GM23338 (cell line): ENCODE measurements around the gene SRGAP1. TPM values are rescaled to one million over a fixed set of nuclear protein-coding genes. Genes with fewer than 3 reads are reported as not detected.

Experiments
- ATAC-seq: fragments of 200-7000 bp; cut with Tn5 transposase; 3 replicates; pipeline ENCODE4 v1.9.1; 2020
- DNase-seq: peaks from one replicate; pipeline ENCODE4 v3.0.0-alpha.2; 2015; ENCODE audit warnings: low spot score
- H2AFZ ChIP-seq: fragments of 200-600 bp; sonication (generic); 2 replicates; pipeline ENCODE4 v1.8.0; 2016; ENCODE audit warnings: antibody characterized with exemption, mild to moderate bottlenecking, moderate library complexity
- H3F3A ChIP-seq: fragments of 200-600 bp; sonication (generic); replicated peaks from 2 replicates; pipeline ENCODE4 v1.8.0; 2017; ENCODE audit warnings: antibody characterized with exemption, mixed run types, low read depth
- H3K27ac ChIP-seq: fragments of 200-600 bp; sonication (generic); 2 replicates; pipeline ENCODE4 v1.6.1; 2016; ENCODE audit warnings: low read depth
- H3K27me3 ChIP-seq: fragments of 200-600 bp; sonication (generic); 2 replicates; pipeline ENCODE4 v1.8.0; 2016; ENCODE audit warnings: mild to moderate bottlenecking, mixed run types, moderate library complexity; ENCODE audit not compliant: insufficient read depth
- H3K36me3 ChIP-seq: fragments of 200-600 bp; sonication (generic); 2 replicates; pipeline ENCODE4 v1.8.0; 2016; ENCODE audit warnings: mild to moderate bottlenecking; ENCODE audit not compliant: insufficient read depth
- H3K4me1 ChIP-seq: fragments of 200-600 bp; sonication (generic); 2 replicates; pipeline ENCODE4 v1.8.0; 2016; ENCODE audit warnings: mild to moderate bottlenecking, moderate library complexity; ENCODE audit not compliant: insufficient read depth
- H3K4me2 ChIP-seq: fragments of 200-600 bp; sonication (generic); 2 replicates; pipeline ENCODE4 v1.7.1; 2017; ENCODE audit warnings: mixed run types
- H3K4me3 ChIP-seq: fragments of 200-600 bp; sonication (generic); 2 replicates; pipeline ENCODE4 v1.6.1; 2016; ENCODE audit warnings: mixed run types
- H3K79me2 ChIP-seq: fragments of 200-600 bp; sonication (generic); replicated peaks from 2 replicates; pipeline ENCODE4 v1.8.0; 2017; ENCODE audit warnings: mild to moderate bottlenecking; ENCODE audit not compliant: insufficient read depth
- H3K9me2 ChIP-seq: fragments of 200-600 bp; sonication (generic); 2 replicates; pipeline ENCODE4 v1.8.0; 2017; ENCODE audit not compliant: insufficient read depth
- H4K20me1 ChIP-seq: fragments of 200-600 bp; sonication (generic); replicated peaks from 2 replicates; pipeline ENCODE4 v1.8.0; 2017; ENCODE audit warnings: mild to moderate bottlenecking; ENCODE audit not compliant: insufficient read depth
- H3K27ac Mint-ChIP-seq: 2 replicates; pipeline ENCODE4 v1.8.0; 2020; ENCODE audit warnings: inconsistent platforms, mild to moderate bottlenecking, moderate library complexity, mixed read lengths
- H3K27me3 Mint-ChIP-seq: 3 replicates; pipeline ENCODE4 v1.8.0; 2022; ENCODE audit warnings: low read depth, mild to moderate bottlenecking, moderate library complexity, mixed read lengths, inconsistent platforms; ENCODE audit not compliant: insufficient read depth, poor library complexity
- H3K36me3 Mint-ChIP-seq: 3 replicates; pipeline ENCODE4 v1.8.0; 2021; ENCODE audit warnings: low read depth, mild to moderate bottlenecking, inconsistent platforms, moderate library complexity, mixed read lengths
- H3K4me1 Mint-ChIP-seq: 3 replicates; pipeline ENCODE4 v1.8.0; 2020; ENCODE audit warnings: mild to moderate bottlenecking, inconsistent platforms, mixed read lengths
- H3K4me3 Mint-ChIP-seq: 3 replicates; pipeline ENCODE4 v1.8.0; 2021; ENCODE audit warnings: moderate library complexity, mild to moderate bottlenecking, inconsistent platforms, mixed read lengths
- H3K9me3 Mint-ChIP-seq: 3 replicates; pipeline ENCODE4 v1.8.0; 2020; ENCODE audit warnings: moderate library complexity, mild to moderate bottlenecking, inconsistent platforms, mixed read lengths
- CREB1 ChIP-seq: fragments of 250-450 bp; sonication (Bioruptor Pico); IDR thresholded peaks from 2 replicates; pipeline ENCODE4 v1.5.0; 2020; ENCODE audit warnings: low read depth, mild to moderate bottlenecking, moderate library complexity
- ETS1 ChIP-seq: IDR thresholded peaks from 2 replicates; pipeline ENCODE4 v1.6.1; 2016; ENCODE audit warnings: antibody characterized with exemption
- EZH2phosphoT487 ChIP-seq: fragments of 200-600 bp; sonication (generic); IDR thresholded peaks from one replicate; pipeline ENCODE4 v1.8.1; 2018; ENCODE audit warnings: antibody characterized with exemption; ENCODE audit not compliant: unreplicated experiment
- NANOG ChIP-seq: IDR thresholded peaks from 2 replicates; pipeline ENCODE4 v1.6.1; 2016; ENCODE audit warnings: antibody characterized with exemption, borderline replicate concordance
- STAT1 ChIP-seq: IDR thresholded peaks from one replicate; pipeline ENCODE4 v1.6.1; 2016; ENCODE audit warnings: antibody characterized with exemption; ENCODE audit not compliant: unreplicated experiment
- ZNF462 ChIP-seq: fragments of 250-450 bp; sonication (Bioruptor Pico); IDR thresholded peaks from 2 replicates; pipeline ENCODE4 v1.5.0; 2020; ENCODE audit warnings: mild to moderate bottlenecking, moderate library complexity
- polyA plus RNA-seq: library from polyadenylated mRNA; unstranded; fragments of >200 nt; fragmentation: Nextera tagmentation; extraction: Ambion mirVana; gene quantifications from 2 replicates; pipeline ENCODE4 v1.2.1, GENCODE V29; 2016
- total RNA-seq: library from RNA; depleted of rRNA; stranded (reverse); fragments of >200 nt; shearing (Covaris generic); gene quantifications from 2 replicates; pipeline ENCODE4 v1.2.3, GENCODE V29; 2014
- TF ChIP-seq, protein P1 (sequence below): IDR thresholded peaks from one replicate; pipeline ENCODE4 v1.6.1; 2018; ENCODE audit warnings: antibody characterized with exemption; ENCODE audit not compliant: unreplicated experiment
- TF ChIP-seq, protein P2 (sequence below), 2 experiments: fragments of 200-600 bp in 1 of 2; sonication (generic) in 1 of 2; conservative IDR thresholded peaks; 2 replicates each; pipeline versions ENCODE4 v1.5.1 to v1.6.1; 2016 to 2017; ENCODE audit warnings: antibody characterized with exemption in 2 of 2, low read depth in 2 of 2, mild to moderate bottlenecking in 2 of 2, moderate library complexity in 1 of 2

Gene SRGAP1
- total and polyA plus RNA-seq, 2 experiments from 2014 or later: 6.1 to 8.1 TPM

DNA sequence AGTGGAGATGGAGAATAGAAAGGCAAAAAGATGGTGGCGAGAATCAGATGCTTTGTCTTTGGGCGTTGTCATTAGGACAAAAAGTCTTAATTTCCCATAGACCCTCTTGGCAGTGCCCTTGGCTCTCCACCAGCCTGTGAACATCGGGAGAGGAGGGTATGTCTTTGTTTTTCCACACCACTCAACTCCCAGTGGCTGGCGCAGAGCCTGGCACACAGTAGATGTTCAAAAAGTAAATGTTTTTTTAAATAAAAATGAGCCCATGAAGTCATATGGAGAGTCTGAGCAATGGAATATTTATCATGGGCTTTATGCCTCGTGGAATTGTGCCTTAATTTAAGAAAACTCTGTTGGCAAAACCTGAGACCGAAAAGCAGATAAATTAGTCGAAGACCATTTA, 90.4 kb downstream of the SRGAP1 start (continued):
- no peak for TF ChIP-seq ZNF462 (CRISPR knock-in tag)
- TF ChIP-seq EZH2phosphoT487: no peak

- no peaks in the 10 kb centered on the region for H3K9me3 Mint-ChIP-seq
- no peaks in the 10 kb centered on the region for H3F3A ChIP-seq
- H3K9me2 ChIP-seq: 0 out of 2 replicates have a peak, but pooled peaks cover 4% of the 10 kb centered on the region
- H3K27me3 Mint-ChIP-seq: peaks cover 2% of the 10 kb centered on the region
- H3K27ac ChIP-seq: no peak overlapping the region
- H3K36me3 Mint-ChIP-seq: no peaks in the 10 kb centered on the region
- H3K36me3 ChIP-seq: no peaks in the 10 kb centered on the region
- no peak overlapping the region for H2AFZ ChIP-seq
- H3K4me3 ChIP-seq: no peak overlapping the region
- no peaks in the 10 kb centered on the region for H3K27me3 ChIP-seq
- H4K20me1 ChIP-seq: no peaks in the 10 kb centered on the region
- DNase-seq (no peak), ATAC-seq (no peak)
- no peaks in the 10 kb centered on the region for H3K79me2 ChIP-seq
- no peak overlapping the region for H3K4me3 Mint-ChIP-seq
- peaks cover 27% of the 10 kb centered on the region for H3K4me1 Mint-ChIP-seq
- H3K27ac Mint-ChIP-seq: no peak overlapping the region
- H3K4me1 ChIP-seq: peaks cover 26% of the 10 kb centered on the region
- H3K4me2 ChIP-seq: no peak overlapping the region
- no peak for TF ChIP-seq NANOG
- TF ChIP-seq, protein P1, sequence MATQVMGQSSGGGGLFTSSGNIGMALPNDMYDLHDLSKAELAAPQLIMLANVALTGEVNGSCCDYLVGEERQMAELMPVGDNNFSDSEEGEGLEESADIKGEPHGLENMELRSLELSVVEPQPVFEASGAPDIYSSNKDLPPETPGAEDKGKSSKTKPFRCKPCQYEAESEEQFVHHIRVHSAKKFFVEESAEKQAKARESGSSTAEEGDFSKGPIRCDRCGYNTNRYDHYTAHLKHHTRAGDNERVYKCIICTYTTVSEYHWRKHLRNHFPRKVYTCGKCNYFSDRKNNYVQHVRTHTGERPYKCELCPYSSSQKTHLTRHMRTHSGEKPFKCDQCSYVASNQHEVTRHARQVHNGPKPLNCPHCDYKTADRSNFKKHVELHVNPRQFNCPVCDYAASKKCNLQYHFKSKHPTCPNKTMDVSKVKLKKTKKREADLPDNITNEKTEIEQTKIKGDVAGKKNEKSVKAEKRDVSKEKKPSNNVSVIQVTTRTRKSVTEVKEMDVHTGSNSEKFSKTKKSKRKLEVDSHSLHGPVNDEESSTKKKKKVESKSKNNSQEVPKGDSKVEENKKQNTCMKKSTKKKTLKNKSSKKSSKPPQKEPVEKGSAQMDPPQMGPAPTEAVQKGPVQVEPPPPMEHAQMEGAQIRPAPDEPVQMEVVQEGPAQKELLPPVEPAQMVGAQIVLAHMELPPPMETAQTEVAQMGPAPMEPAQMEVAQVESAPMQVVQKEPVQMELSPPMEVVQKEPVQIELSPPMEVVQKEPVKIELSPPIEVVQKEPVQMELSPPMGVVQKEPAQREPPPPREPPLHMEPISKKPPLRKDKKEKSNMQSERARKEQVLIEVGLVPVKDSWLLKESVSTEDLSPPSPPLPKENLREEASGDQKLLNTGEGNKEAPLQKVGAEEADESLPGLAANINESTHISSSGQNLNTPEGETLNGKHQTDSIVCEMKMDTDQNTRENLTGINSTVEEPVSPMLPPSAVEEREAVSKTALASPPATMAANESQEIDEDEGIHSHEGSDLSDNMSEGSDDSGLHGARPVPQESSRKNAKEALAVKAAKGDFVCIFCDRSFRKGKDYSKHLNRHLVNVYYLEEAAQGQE: no peak
- TF ChIP-seq, protein P2, sequence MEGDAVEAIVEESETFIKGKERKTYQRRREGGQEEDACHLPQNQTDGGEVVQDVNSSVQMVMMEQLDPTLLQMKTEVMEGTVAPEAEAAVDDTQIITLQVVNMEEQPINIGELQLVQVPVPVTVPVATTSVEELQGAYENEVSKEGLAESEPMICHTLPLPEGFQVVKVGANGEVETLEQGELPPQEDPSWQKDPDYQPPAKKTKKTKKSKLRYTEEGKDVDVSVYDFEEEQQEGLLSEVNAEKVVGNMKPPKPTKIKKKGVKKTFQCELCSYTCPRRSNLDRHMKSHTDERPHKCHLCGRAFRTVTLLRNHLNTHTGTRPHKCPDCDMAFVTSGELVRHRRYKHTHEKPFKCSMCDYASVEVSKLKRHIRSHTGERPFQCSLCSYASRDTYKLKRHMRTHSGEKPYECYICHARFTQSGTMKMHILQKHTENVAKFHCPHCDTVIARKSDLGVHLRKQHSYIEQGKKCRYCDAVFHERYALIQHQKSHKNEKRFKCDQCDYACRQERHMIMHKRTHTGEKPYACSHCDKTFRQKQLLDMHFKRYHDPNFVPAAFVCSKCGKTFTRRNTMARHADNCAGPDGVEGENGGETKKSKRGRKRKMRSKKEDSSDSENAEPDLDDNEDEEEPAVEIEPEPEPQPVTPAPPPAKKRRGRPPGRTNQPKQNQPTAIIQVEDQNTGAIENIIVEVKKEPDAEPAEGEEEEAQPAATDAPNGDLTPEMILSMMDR (conservative IDR thresholded peaks at IDR 0.05; ENCODE audit: low read depth in 2 of 2): no peak
- no peak for TF ChIP-seq ETS1
- TF ChIP-seq CREB1 (CRISPR knock-in tag): no peak
- TF ChIP-seq STAT1: no peak
Measured at GRCh38 chr12:63935361-63935760, 90.9 kb downstream of the SRGAP1 start.
